HUES48 (cell line): ENCODE data around the gene SMIM1.

Experiments
- H3K27ac ChIP-seq: one replicate; pipeline ENCODE4 v1.7.0; 2013; ENCODE audit warnings: low read depth, low read length, inconsistent platforms
- H3K27me3 ChIP-seq: 2 replicates; pipeline ENCODE4 v1.6.1; 2013; ENCODE audit warnings: mild to moderate bottlenecking, low read length; ENCODE audit not compliant: control insufficient read depth, insufficient read depth
- H3K36me3 ChIP-seq: 2 replicates; pipeline ENCODE4 v1.6.1; 2013; ENCODE audit warnings: low read length; ENCODE audit not compliant: control insufficient read depth, insufficient read depth
- H3K4me1 ChIP-seq: 2 replicates; pipeline ENCODE4 v1.6.1; 2013; ENCODE audit warnings: mild to moderate bottlenecking, low read length; ENCODE audit not compliant: control insufficient read depth, insufficient read depth
- H3K4me3 ChIP-seq: 2 replicates; pipeline ENCODE4 v1.5.1; 2013; ENCODE audit warnings: mild to moderate bottlenecking, low read depth, low read length
- H3K9ac ChIP-seq: 2 replicates; pipeline ENCODE4 v1.6.1; 2013; ENCODE audit warnings: mild to moderate bottlenecking, low read depth, low read length, moderate library complexity
- H3K9me3 ChIP-seq: 2 replicates; pipeline ENCODE4 v1.6.1; 2013; ENCODE audit warnings: low read length; ENCODE audit not compliant: control insufficient read depth, insufficient read depth

Gene SMIM1

DNA sequence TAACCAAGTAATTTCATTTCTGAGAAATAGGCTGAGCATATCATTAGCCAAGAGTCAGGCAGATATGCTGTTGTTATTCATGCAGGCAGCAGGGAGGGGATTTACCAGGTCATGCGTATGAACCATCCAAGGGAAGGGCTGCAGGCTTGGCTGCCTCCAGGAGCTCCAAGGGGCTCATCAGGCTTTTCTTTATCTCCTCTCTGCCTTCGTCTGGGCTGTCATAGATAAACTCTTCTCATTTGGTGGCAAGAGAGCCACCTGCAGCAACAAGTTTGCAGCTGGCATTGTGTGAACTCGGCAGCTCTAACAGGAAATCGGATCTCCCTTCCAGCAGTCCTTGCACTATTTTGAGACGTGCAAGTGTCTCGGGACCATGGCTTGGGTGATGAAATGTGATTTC, 12.8 kb upstream of the SMIM1 start:
- no peak overlapping the region for H3K27ac ChIP-seq

DNA sequence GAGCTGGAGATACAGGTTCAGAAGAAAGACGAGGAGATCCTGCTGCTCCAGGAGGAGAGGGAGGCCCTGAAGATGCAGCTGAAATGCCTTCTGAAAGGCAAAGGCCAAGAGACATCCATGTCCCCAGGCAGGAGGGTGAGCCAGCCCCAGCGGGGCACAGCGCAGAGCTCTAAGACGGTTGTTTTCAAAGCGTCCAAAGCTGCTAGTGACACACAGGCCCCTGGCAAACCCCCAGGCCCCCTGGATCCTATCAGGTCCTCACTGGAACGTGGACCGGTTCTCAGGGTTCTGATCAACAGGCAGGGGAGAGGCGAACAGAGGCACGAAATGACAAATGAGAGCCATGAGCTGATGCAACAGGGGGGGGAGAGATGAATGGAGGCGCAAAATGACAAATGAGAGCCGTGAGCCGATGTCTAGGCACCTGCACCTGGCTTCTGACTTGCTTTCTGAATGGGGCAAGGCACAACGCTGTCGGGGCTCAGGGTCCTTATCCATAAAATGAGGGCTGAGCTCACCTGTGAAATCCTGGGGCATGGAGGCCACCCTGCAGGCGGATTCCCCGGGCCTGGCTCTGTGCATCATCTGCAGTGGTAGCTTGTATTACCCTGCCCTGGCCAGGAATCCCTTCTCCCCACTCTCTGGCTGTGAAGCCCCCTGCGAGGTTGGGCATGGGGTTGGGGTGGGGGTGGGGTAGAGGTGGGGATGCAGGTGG, 11.1 kb upstream of the SMIM1 start:
- Histone ChIP-seq H3K4me1 (no peaks in the 10 kb centered on the region), H3K36me3 (no peaks in the 10 kb centered on the region), H3K4me3 (no peak overlapping the region), H3K9ac (no peak overlapping the region), H3K27ac (no peak overlapping the region), H3K9me3 (no peaks in the 10 kb centered on the region), H3K27me3 (peaks cover 14% of the 10 kb centered on the region)

More for the DNA sequence above, 12.8 kb upstream of the SMIM1 start:
- no peaks in the 10 kb centered on the region for H3K4me1 ChIP-seq
- no peak overlapping the region for H3K9ac ChIP-seq
- peaks cover 14% of the 10 kb centered on the region; the same call in 1 of the 2 replicates for H3K27me3 ChIP-seq
- H3K36me3 ChIP-seq, result no peaks in the 10 kb centered on the region
- no peaks in the 10 kb centered on the region for H3K9me3 ChIP-seq
- no peak overlapping the region for H3K4me3 ChIP-seq

DNA sequence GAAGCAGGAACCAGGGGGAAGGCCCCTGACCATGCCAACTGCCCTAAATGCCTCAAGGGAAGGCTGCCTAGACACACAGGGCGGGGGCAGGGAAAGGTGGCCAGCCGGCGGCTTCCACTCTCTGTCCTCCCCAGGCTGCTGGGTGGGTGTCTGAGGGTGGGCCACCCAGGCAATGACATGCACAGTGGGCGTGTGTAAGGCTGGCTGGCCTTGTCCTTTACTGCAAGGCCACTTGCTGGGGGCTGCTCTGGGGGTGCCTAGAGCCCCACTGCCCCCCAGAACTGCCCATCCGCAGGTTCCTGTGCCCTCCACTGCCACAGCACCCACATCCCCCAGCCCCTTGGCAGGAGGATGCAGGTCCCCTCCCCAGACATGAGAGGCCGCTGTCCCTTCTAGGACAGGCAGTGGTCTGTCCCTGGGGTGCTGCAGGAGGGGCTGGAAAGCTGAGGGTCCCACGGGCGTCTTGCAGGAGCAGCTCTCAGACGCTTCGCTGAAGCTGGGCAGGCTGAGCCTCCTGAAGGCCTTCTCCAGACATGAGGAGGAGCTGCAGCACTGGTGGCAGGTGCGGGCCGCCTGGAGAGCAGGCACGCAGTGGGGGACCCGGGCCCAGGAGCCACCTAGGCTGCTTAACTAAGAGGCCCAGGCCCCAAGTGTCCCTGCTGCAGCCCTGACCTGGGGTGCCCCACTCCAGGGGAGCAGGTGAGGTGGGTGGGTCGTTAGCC, 10.2 kb upstream of the SMIM1 start:
- Histone ChIP-seq H3K4me1 (no peaks in the 10 kb centered on the region), H3K36me3 (no peaks in the 10 kb centered on the region), H3K27ac (no peak overlapping the region), H3K4me3 (no peak overlapping the region), H3K9ac (no peak overlapping the region), H3K27me3 (peaks cover 14% of the 10 kb centered on the region), H3K9me3 (no peaks in the 10 kb centered on the region)

GRCh38 chr1:3762873-3763228, 9.7 kb upstream of the SMIM1 start:
- H3K4me1 ChIP-seq, result no peaks in the 10 kb centered on the region
- H3K27me3 ChIP-seq, result peaks cover 14% of the 10 kb centered on the region
- no peaks in the 10 kb centered on the region for H3K36me3 ChIP-seq
- H3K4me3 ChIP-seq, result no peak overlapping the region
- no peaks in the 10 kb centered on the region for H3K9me3 ChIP-seq
- H3K9ac ChIP-seq, result no peak overlapping the region
- no peak overlapping the region for H3K27ac ChIP-seq

DNA sequence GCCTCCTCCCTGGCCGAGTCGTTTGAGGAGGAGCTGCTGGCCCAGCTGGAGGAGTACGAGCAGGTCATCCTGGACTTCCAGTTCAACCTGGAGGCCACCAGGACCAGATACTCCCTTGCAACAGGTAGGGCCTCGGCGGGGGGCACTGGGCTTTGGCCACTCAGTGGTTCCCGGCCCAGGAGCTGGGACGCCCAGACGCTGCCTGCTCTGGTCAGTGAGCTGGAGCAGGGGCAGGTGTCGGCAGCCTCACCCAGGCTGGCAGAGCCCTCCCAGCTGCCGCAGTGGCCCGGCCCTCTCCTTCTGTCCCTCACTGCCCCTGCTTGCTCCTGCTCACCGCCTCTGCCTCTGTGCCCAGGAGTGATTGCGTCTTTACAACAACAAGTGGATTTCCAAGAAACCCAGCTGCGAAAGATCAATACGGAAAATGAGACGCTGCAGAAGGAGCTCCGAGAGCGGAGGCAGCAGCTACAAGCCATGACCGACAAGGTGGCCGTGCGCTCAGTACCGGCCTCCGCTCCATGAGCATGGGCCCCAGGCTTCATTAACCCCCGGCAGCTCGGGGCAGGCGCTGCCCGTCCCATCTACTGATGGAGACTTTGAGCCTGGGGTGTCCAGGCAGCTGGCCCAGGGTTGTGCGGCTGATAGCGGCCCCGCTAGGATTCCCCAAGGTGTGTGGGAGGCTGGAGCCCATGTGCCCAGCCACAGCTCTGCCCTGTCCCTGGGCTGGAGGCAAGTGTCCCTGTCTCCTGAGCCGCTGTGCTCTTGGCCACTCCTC, 9.0 kb upstream of the SMIM1 start:
- Histone ChIP-seq H3K9ac (no peak overlapping the region), H3K27me3 (peaks cover 14% of the 10 kb centered on the region), H3K4me1 (no peaks in the 10 kb centered on the region), H3K9me3 (no peaks in the 10 kb centered on the region; the same call in 1 of the 2 replicates), H3K27ac (no peak overlapping the region), H3K36me3 (no peaks in the 10 kb centered on the region), H3K4me3 (no peak overlapping the region)

DNA sequence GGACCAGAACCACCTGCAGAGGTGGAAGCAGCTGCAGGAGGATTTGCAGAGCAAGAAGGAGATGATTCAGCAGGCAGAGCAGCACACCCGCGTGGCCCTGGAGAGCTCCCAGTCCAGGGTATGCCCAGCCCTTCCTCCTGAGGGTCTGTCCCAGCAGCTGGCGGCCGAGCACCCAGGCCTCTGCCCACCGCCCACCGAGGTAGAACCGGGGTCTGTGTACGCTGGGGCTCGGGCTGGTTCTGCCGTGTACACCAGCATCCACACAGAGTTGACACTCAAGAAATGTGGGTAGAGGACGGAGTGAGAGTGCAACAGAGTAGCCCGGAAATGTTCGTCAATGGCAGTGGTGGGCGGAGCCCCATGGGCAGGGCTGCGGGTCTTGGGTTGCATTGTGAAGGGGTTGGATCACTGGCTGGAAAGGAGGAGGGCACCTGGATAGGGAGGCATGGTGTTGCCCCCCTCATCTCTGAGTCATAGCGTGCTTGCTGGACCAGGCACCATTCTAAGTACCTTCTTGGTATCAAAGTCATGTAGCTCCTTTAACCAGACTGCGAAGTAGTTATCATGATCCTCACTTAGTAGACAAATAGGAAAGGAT, 5.1 kb upstream of the SMIM1 start:
- no peak overlapping the region for H3K27ac ChIP-seq
- H3K36me3 ChIP-seq, result no peaks in the 10 kb centered on the region
- H3K9me3 ChIP-seq, result no peaks in the 10 kb centered on the region; the same call in 1 of the 2 replicates

GRCh38 chr1:3768811-3769390, 3.6 kb upstream of the SMIM1 start:
- H3K36me3 ChIP-seq, result no peaks in the 10 kb centered on the region
- peaks cover 6% of the 10 kb centered on the region; the same call in 1 of the 2 replicates for H3K4me1 ChIP-seq
- H3K27ac ChIP-seq, result no peak overlapping the region
- H3K9me3 ChIP-seq, result no peaks in the 10 kb centered on the region; the same call in 1 of the 2 replicates
- no peak overlapping the region for H3K9ac ChIP-seq
- H3K4me3 ChIP-seq, result no peak overlapping the region
- H3K27me3 ChIP-seq, result peaks cover 3% of the 10 kb centered on the region; the same call in 1 of the 2 replicates

More for the DNA sequence above, 5.1 kb upstream of the SMIM1 start:
- Histone ChIP-seq H3K4me1 (peaks cover 6% of the 10 kb centered on the region; the same call in 1 of the 2 replicates), H3K27me3 (peaks cover 3% of the 10 kb centered on the region; the same call in 1 of the 2 replicates), H3K4me3 (no peak overlapping the region), H3K9ac (no peak overlapping the region)

- H3K9me3 ChIP-seq, result no peaks in the 10 kb centered on the region; the same call in 1 of the 2 replicates
- H3K36me3 ChIP-seq, result no peaks in the 10 kb centered on the region
- H3K9ac ChIP-seq, result no peak overlapping the region
- peaks cover 3% of the 10 kb centered on the region; the same call in 1 of the 2 replicates for H3K27me3 ChIP-seq
- H3K4me3 ChIP-seq, result no peak overlapping the region
- H3K4me1 ChIP-seq, result peaks cover 6% of the 10 kb centered on the region; the same call in 1 of the 2 replicates
- H3K27ac ChIP-seq, result no peak overlapping the region
Observed at GRCh38 chr1:3770047-3770765, 2.3 kb upstream of the SMIM1 start.

DNA sequence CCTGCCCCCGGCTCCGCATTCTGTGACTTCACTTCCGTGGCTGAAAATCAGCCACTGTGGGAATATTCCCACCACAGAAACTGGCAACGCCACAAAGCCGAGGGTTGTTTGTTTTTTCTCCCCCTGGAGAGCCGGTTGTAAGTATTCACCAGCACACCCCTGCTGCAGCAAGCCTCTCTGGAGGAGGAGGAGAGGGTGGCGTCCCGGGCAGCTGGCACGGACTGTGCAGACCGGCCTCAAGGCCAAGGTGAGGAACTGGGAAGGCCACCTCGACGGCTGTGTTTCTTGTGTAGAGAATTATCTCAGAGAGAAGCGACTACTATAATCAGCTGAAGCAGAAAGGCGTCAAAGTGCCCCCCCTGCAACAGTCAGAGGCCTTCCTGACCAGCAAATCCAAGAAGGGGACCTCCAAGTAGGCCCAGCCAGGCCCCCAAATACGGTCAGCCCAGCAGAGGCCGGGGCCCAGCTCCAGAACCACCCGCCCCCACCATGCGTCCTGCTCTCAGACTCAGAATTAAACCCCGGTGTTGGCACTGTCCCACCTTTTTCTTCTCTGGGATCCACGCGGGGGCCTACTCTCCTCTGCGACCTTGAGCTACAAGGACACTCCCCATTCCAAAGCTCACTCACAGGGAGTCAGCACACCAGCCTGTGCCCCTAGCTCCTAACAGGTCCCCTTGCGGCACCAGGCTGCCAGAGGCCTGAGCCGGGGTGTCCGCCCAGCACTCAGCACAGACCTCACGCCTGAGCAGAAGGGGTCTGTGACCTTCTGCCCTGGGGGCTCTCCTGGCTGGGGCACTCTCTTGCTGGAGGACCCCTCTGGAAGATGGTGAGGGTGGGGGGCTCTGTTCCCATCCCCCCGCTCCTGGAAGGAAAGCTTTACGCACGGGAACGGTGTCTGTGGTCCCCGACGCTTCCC, 1.2 kb upstream of the SMIM1 start:
- Histone ChIP-seq H3K9ac (peak overlapping the region; percentile 37; the same call in 1 of the 2 replicates), H3K36me3 (no peaks in the 10 kb centered on the region), H3K4me1 (peaks cover 6% of the 10 kb centered on the region; the same call in 1 of the 2 replicates), H3K9me3 (no peaks in the 10 kb centered on the region; the same call in 1 of the 2 replicates), H3K4me3 (peak overlapping the region; percentile 76), H3K27ac (no peak overlapping the region), H3K27me3 (peaks cover 3% of the 10 kb centered on the region; the same call in 1 of the 2 replicates)
